GM18508 (cell line): Measurements from ENCODE around the gene CDH2.

Experiments used
- ATAC-seq: cut with Tn5 transposase; IDR thresholded peaks from one replicate; pipeline ENCODE4 v1.9.1; 2021; ENCODE audit warnings: moderate number of reproducible peaks; ENCODE audit not compliant: insufficient read depth, unreplicated experiment

The CDH2 gene

DNA sequence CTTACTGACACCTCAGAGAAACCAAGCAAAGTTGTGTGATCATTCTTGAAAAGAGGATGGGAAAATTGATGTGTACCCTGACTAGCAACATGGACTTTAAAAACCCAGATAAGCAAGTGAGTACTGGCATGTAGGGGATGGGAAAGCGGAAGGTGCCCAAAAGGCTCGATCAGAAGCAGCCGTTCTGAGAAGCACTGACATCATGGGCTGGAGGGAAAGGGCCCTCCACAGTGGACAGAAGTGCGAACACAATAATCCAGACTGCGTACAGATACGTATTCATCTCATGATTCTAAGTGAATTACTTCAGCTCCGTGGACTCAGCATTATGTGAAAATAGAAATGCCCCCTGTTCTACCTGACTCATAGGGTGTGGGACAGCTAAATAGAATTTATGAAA is 42.2 kb downstream of the CDH2 start:
- ATAC-seq = no peak

- ATAC-seq = no peak
These were observed 44.8 kb downstream of the CDH2 start for GRCh38 chr18:28132084-28132483.

DNA sequence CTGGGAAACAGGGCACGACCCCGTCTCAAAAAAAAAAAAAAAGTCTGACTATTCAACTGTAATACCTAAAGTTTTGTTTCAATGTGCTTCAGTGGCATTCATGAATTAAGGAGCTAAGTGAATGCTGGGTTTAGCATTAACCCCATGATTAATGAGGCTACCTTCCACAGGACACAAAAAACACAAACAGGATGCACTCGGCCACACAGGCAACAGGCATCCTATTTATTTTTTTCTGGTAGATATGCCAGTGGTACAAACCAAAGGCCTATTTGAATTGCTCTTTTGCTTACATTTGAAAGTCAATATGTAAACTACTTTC is 48.3 kb downstream of the CDH2 start:
- ATAC-seq = no peak

- no peak for ATAC-seq
These were observed 48.9 kb downstream of the CDH2 start for GRCh38 chr18:28127763-28128658.

GRCh38 chr18:28127228-28127627 is 49.7 kb downstream of the CDH2 start:
- no peak for ATAC-seq

DNA sequence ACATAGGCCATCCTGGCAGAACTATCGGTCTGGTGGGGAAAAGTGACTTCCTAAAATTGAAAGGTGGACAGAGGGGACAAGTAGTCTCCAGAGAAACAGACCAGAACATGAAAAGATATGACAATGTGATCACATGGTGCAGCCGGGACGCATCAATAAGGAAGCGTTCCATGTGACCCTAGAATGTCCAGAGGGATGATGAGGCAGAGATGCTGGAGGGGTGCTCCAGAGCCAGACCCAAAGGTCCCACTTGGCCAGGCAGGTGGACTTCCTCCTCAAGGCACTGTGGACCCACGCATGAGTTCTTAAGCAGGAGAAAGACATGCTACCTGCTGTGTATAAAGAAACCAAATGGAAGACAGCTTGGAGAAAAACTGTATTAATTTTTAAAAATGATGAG is 50.2 kb downstream of the CDH2 start:
- no peak for ATAC-seq

- no peak for ATAC-seq
These were observed 51.9 kb downstream of the CDH2 start for GRCh38 chr18:28125051-28125450.

DNA sequence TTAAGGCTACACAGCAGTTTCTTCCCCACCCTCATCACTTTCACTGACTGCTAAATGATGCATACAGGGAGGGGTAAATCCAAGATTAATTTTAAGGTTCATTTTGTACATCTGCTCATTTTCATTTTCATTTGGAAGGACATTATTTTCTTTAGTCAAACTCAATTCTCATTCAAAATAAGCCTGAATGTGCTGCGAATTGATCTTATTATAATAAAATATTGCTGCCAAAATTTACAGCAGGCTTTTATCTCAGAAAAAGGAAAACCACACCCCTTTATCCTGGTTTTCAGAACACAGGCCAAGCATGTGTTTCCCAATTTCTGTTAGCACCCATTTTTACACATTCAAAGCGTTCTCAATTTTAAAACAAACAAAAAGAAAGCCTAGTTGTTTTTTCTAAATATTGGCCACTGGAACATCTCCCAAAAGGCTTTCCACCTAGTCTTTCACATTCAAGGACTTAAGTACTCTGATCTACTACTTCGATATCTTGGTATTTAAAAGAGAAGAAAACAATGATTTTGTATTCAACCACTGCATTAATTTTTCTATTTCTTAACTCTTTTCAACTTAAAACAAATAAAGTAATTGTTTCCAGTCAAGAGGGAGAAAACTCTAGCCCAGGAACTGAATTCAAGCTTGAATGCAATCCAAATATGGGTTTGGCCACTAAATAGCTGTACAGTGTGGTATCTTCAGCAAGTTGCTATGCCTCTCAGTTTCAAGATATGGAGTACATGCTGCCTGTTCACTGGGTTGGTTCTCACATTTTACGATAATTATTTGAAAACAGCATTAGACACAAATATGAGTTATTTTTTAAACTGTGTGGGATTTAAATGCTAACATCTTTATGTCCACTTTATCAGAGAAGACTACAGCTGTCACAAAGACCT is 52.5 kb downstream of the CDH2 start:
- no peak for ATAC-seq

DNA sequence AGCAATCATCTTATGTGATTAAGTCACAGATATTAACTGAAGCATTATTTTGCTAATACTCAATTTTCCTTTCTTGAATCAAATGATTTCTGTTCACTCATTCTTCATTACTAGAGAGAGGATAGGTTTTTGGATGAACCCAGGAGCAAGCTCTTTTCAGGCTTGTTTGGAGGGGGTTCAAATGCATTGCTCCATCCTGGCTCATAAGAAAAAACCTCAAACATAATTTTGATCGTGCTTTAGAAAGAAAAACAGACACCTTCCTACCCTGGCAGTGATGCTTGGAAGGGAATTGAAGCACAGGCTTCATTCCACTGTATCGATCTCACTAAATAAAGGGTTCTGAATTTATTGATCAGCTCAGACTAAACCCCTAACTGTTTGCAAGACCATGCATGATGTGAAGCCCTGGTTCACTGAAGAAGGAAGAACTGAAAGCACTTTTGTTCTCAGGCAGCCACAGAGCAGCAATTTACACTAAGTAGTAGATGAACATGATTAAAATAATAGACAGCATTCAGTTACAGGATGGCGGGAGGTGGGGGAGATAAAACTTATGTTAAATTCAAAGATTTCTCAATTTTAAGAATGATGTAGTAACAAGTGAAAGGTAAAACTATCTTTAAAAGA is 53.4 kb downstream of the CDH2 start:
- no peak for ATAC-seq

DNA sequence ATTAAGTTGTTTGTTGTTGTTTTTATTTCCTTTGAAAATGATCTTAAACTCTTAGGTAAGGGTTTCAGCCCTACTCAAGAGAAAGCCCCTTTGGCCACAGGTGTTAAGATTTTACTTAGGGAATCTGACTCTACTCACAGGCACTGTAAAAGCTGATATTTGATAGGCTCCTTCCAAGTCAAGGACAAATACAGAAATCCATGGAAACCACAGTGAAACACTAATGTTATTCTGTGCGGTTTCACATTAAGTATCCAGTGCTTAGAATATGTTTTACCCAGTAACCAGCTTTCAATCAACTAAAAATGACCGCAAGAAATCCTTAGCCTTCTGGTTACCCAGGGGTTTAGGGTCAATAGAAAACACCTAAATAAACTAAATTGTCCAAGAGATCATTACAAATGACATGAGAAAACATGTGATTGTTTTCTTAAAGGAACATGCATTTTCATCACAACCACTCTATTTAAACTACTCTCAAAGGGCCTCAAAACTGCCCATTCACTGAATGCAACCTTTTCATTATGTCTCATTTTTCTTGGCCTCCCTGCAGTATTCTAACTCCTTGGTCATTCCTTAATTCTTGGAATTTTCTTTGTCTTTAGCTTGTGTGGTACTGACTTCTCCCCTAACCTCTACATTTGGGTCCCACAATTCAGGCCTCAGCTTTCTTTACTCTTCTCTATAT is 56.0 kb downstream of the CDH2 start:
- no peak for ATAC-seq

- no peak for ATAC-seq
These were observed 60.5 kb downstream of the CDH2 start for GRCh38 chr18:28116461-28116860.

DNA sequence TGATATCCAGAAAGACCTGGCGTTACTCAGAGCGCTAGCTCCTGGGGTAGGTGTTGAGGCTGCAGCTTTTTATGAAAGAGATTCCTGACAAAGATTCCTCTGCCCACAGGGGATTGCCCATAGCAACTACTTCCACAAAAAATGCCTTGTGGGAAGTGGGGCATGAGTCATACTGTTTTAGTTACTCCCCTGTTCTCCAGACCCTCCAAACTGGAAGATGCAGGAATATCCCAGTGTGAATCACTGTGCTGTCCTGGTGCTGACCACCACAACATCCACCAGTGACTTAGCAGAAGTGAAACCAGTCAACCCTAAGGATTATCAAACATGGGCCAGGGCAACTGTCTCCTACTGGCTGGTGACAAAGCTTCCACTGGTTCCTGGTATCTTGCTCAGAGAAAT is 61.8 kb downstream of the CDH2 start:
- ATAC-seq = no peak

- ATAC-seq = no peak
These were observed 62.5 kb downstream of the CDH2 start for GRCh38 chr18:28114472-28114871.

DNA sequence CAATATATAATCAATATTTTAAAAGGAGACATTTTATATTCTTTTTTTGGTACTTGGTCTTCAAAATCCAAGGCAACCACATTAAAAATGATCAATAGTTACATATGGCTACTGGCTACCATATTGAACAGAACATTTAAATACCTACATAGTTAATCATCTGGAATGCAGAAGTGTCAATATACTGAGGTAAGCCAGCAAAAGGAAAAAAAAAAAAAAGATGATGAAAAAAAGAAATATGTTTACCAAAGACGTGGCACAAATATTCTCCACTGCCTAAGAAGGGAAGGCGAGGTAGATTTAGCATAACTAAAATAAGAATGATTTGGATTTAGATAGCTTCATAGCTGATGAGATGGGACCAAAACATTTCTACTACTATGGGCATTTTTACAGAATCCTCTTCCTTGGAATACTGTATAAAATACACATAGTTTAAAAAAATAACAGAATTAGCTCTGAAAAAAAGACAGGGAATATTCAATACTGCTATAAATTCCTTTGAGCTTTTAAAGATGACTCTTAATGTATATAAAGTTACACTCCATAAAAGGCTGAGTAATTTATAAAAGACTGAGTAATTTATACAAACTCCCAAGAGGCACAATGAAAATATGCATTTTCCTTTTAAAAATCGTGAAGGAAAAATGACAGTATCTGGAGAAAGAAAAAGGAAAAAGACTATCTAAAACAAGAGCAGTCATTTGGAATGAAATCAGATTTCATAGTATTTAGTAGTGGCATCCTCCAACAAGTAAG is 63.5 kb downstream of the CDH2 start:
- no peak for ATAC-seq

- no peak for ATAC-seq
These were observed 64.9 kb downstream of the CDH2 start for GRCh38 chr18:28112056-28112470.

GRCh38 chr18:28110924-28111323 is 66.0 kb downstream of the CDH2 start:
- ATAC-seq = no peak

DNA sequence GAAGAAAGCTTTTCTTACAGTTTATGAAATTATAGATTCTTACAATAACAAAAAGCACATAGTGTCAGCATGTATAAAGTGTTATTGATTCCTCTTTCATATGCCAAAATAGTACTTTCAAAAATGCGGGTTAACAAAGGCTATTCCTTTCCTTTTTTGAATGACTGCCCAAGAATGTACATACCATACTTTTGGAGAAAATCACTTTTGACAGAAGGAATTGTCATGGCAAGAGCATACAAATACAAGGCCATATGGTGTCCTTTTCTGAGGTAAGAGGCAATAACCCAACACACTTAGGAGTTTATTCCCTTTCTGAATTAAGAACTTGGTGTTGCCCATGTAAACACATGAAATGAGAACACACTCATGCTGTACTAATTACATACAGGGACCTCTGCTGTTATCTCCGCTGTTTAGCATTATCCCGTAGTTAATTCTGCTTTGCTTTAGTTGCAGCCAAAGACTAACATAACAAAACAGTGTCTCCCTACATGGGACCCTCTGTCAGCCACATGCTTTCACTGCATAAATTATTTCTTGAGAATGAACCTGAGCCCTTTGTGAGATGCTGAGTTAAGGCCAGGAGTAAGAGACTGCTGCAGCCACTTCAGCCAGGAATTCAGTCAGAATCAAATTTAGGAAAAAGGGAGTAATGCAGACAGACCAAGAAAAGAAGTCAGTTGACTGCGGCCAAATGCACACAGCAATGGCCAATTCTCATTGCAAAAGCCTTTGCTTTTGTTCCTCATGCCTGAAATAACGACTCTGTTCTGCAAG is 67.0 kb downstream of the CDH2 start:
- ATAC-seq = no peak

GRCh38 chr18:28108814-28109213 is 68.1 kb downstream of the CDH2 start:
- ATAC-seq = no peak

- ATAC-seq = no peak
These were observed 68.7 kb downstream of the CDH2 start for GRCh38 chr18:28108254-28108653.
